Astrocyte of the hippocampus (primary cell): ENCODE measurements around the gene RBBP8.

Experiments
- DNase-seq: peaks from one replicate; pipeline ENCODE4 v3.0.0; 2011; ENCODE audit warnings: low read depth, low spot score

RBBP8 gene

GRCh38 chr18:22998344-22998743 is 65.2 kb downstream of the RBBP8 start:
- DNase-seq: peak; percentile 10

- peak; percentile 63 for DNase-seq
Measured at GRCh38 chr18:22999212-22999611, 66.1 kb downstream of the RBBP8 start.

GRCh38 chr18:22999647-23000046 is 66.5 kb downstream of the RBBP8 start:
- DNase-seq: no peak

GRCh38 chr18:23003289-23003688 is 70.2 kb downstream of the RBBP8 start:
- no peak for DNase-seq

- DNase-seq: no peak
Measured at GRCh38 chr18:23012249-23012648, 79.1 kb downstream of the RBBP8 start.

- no peak for DNase-seq
Measured at GRCh38 chr18:23020555-23021294, 87.6 kb downstream of the RBBP8 start.

- no peak for DNase-seq
Measured at GRCh38 chr18:23021623-23022022, 88.5 kb downstream of the RBBP8 start.

- peak; percentile 69 for DNase-seq
Measured at GRCh38 chr18:23032030-23032582, 99.0 kb downstream of the RBBP8 start.

GRCh38 chr18:23033056-23033455 is 99.9 kb downstream of the RBBP8 start:
- no peak for DNase-seq

- no peak for DNase-seq
Measured at GRCh38 chr18:23036660-23037201, 103.6 kb downstream of the RBBP8 start.

GRCh38 chr18:23037646-23038045 is 104.5 kb downstream of the RBBP8 start:
- no peak for DNase-seq

GRCh38 chr18:23038712-23039111 is 105.6 kb downstream of the RBBP8 start:
- peak; percentile 50 for DNase-seq

GRCh38 chr18:23042133-23042532 is 109.0 kb downstream of the RBBP8 start:
- no peak for DNase-seq

GRCh38 chr18:23043803-23044376 is 110.8 kb downstream of the RBBP8 start:
- no peak for DNase-seq

- no peak for DNase-seq
Measured at GRCh38 chr18:23049698-23050373, 116.7 kb downstream of the RBBP8 start.

GRCh38 chr18:23053776-23054457 is 120.8 kb downstream of the RBBP8 start:
- peak; percentile 86 for DNase-seq

- DNase-seq: no peak
Measured at GRCh38 chr18:23054553-23054952, 121.4 kb downstream of the RBBP8 start.

- no peak for DNase-seq
Measured at GRCh38 chr18:23056315-23056714, 123.2 kb downstream of the RBBP8 start.

- DNase-seq: no peak
Measured at GRCh38 chr18:23057096-23057495, 124.0 kb downstream of the RBBP8 start.

GRCh38 chr18:23058746-23059415 is 125.8 kb downstream of the RBBP8 start:
- no peak for DNase-seq
